PC-9 (cell line): ENCODE results near the gene ZNF365. TPM values are rescaled to one million over a fixed set of nuclear protein-coding genes. Genes with fewer than 3 reads are reported as not detected.
A peak's percentile ranks its signal among the peaks of the same experiment; 100 is the strongest.

Experiments used
- BruUV-seq: library from RNA; stranded (reverse); fragments of 400-500 nt; replicated peaks from 2 replicates; lab custom pipeline; 2021; lab: Mats Ljungman, UMichigan
- CTCF ChIA-PET: fragments of 300-600 bp; sonication (Branson Sonifier 250); formaldehyde crosslinking; loops from one replicate; lab custom pipeline; 2022; ENCODE audit warnings: antibody characterized with exemption; lab: Charles Lee
- POLR2A ChIA-PET: fragments of 300-600 bp; sonication (Branson Sonifier 250); formaldehyde crosslinking; loops from one replicate; lab custom pipeline; 2022; ENCODE audit warnings: antibody characterized with exemption; ENCODE audit not compliant: unreplicated experiment; lab: Charles Lee
- DNase-seq, 2 experiments: peaks; one replicate each; pipeline versions ENCODE4 v3.0.0 to v3.0.0-alpha.2; 2015 to 2022; ENCODE audit warnings: mixed read lengths in 1 of 2
- H2AFZ ChIP-seq: fragments of 200-600 bp; sonication (generic); 2 replicates; pipeline ENCODE4 v1.8.1; 2017; ENCODE audit warnings: antibody characterized with exemption
- H3F3A ChIP-seq: fragments of 200-600 bp; sonication (generic); 2 replicates; pipeline ENCODE4 v1.8.1; 2017; ENCODE audit warnings: antibody characterized with exemption, mild to moderate bottlenecking, low read depth; ENCODE audit not compliant: insufficient read depth
- H3K27ac ChIP-seq: fragments of 200-600 bp; sonication (generic); 2 replicates; pipeline ENCODE4 v1.6.1; 2016; ENCODE audit warnings: mixed run types
- H3K27me3 ChIP-seq: fragments of 200-600 bp; sonication (generic); 2 replicates; pipeline ENCODE4 v1.6.1; 2016; ENCODE audit warnings: low read depth, mixed run types; ENCODE audit not compliant: insufficient read depth
- H3K36me3 ChIP-seq: fragments of 200-600 bp; sonication (generic); 2 replicates; pipeline ENCODE4 v1.6.1; 2016; ENCODE audit warnings: low read depth, mixed run types
- H3K4me1 ChIP-seq: fragments of 200-600 bp; sonication (generic); replicated peaks from 2 replicates; pipeline ENCODE4 v1.6.1; 2016; ENCODE audit warnings: mixed run types; ENCODE audit not compliant: insufficient read depth
- H3K4me2 ChIP-seq: fragments of 200-600 bp; sonication (generic); 2 replicates; pipeline ENCODE4 v1.6.1; 2017; ENCODE audit warnings: mixed run types
- H3K4me3 ChIP-seq: fragments of 200-600 bp; sonication (generic); 2 replicates; pipeline ENCODE4 v1.6.1; 2016; ENCODE audit warnings: mixed run types
- H3K79me2 ChIP-seq: fragments of 200-600 bp; sonication (generic); 2 replicates; pipeline ENCODE4 v1.6.1; 2017; ENCODE audit warnings: low read depth, mixed run types
- H3K9me2 ChIP-seq: fragments of 200-600 bp; sonication (generic); 2 replicates; pipeline ENCODE4 v1.8.1; 2017; ENCODE audit warnings: mild to moderate bottlenecking; ENCODE audit not compliant: insufficient read depth
- H3K9me3 ChIP-seq: fragments of 200-600 bp; sonication (generic); 2 replicates; pipeline ENCODE4 v1.8.1; 2016; ENCODE audit warnings: low read depth; ENCODE audit not compliant: insufficient read depth
- H4K20me1 ChIP-seq: fragments of 200-600 bp; sonication (generic); 2 replicates; pipeline ENCODE4 v1.8.1; 2017; ENCODE audit not compliant: insufficient read depth
- EZH2 ChIP-seq: fragments of 200-600 bp; sonication (generic); IDR thresholded peaks from 2 replicates; pipeline ENCODE4 v1.8.0; 2017; ENCODE audit warnings: antibody characterized with exemption, low read depth
- intact Hi-C: fragments of 100-400 bp; cut with micrococcal nuclease; formaldehyde crosslinking; loops from one replicate; pipeline ENCODE4 v1.10.0; 2022; ENCODE audit not compliant: unreplicated experiment
- total RNA-seq: library from RNA; stranded (reverse); gene quantifications from 2 replicates; pipeline ENCODE4 v1.2.3, GENCODE V29; 2021
- TF ChIP-seq, protein P1 (sequence below): fragments of 200-600 bp; sonication (generic); conservative IDR thresholded peaks from 2 replicates; pipeline ENCODE4 v1.6.1; 2017; ENCODE audit warnings: mixed run types, antibody characterized with exemption, mild to moderate bottlenecking, moderate library complexity

The ZNF365 gene
- total RNA-seq, 1 experiment from 2014 or later: 1.8 TPM

DNA sequence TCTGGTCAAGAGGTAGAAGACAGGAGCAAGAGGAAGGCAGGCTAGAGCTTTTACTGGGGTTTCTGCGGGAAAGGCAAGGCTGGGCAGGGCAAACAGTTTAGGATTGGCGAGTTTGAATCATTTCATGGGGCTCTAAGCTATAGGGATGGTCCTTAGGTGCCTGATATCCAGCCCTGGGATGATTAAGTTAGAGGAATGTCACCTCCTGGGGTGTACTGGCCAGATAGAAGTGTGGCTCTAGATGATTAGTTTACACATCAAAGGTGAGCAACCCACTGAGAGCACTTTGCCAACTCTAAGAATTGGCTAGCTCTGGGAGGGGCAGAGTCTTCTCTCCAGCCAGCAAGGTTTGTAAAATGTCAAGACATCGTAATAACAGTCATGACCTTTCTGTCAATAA lies 52.4 kb downstream of the ZNF365 start:
- H3K4me1 ChIP-seq: no peaks in the 10 kb centered on the region; the same call in 1 of the 2 replicates
- intact Hi-C loops: no loop called here
- BruUV-seq: no TSS peak
- H3K79me2 ChIP-seq: no peaks in the 10 kb centered on the region
- no peaks in the 10 kb centered on the region for H4K20me1 ChIP-seq
- H3K36me3 ChIP-seq: no peaks in the 10 kb centered on the region
- no peaks in the 10 kb centered on the region; the same call in 1 of the 2 replicates for H3F3A ChIP-seq
- DNase-seq: no peak
- H3K9me3 ChIP-seq: no peaks in the 10 kb centered on the region
- TF ChIP-seq, protein P1, sequence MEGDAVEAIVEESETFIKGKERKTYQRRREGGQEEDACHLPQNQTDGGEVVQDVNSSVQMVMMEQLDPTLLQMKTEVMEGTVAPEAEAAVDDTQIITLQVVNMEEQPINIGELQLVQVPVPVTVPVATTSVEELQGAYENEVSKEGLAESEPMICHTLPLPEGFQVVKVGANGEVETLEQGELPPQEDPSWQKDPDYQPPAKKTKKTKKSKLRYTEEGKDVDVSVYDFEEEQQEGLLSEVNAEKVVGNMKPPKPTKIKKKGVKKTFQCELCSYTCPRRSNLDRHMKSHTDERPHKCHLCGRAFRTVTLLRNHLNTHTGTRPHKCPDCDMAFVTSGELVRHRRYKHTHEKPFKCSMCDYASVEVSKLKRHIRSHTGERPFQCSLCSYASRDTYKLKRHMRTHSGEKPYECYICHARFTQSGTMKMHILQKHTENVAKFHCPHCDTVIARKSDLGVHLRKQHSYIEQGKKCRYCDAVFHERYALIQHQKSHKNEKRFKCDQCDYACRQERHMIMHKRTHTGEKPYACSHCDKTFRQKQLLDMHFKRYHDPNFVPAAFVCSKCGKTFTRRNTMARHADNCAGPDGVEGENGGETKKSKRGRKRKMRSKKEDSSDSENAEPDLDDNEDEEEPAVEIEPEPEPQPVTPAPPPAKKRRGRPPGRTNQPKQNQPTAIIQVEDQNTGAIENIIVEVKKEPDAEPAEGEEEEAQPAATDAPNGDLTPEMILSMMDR: no peak
- TF ChIP-seq EZH2: no peak
- H3K4me3 ChIP-seq: no peak overlapping the region
- no peak overlapping the region for H3K4me2 ChIP-seq
- no peak overlapping the region for H3K27ac ChIP-seq
- ChIA-PET CTCF (interaction anchor here (0.6 to 0.7 kb wide), 2 partner anchors 11 to 691 kb away, joined by 3 read pairs; no protein-coding TSS in a partner anchor), POLR2A (no interaction called here)
- H3K9me2 ChIP-seq: no peaks in the 10 kb centered on the region
- no peak overlapping the region for H2AFZ ChIP-seq
- no peaks in the 10 kb centered on the region for H3K27me3 ChIP-seq

DNA sequence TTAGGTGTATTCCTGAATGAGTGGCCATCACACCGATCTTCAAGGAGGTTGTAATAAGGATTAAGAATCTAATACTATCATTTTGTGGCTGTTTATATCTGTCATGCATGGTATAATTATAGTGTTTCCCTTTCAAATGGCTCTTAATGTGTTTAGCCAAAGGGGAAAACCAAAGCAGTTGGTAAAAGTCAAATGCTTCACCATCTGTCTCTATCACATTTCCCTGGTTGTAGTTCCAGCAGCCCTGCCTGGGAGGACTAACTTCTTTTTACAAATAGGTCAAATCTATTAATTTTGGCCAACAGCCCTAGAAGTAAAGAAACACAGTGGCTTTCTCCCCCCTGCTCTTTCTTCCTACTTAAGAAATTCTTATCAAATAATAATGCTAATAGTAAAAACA lies 56.7 kb downstream of the ZNF365 start:
- DNase-seq: no peak
- CTCF ChIA-PET: no interaction called here
- Histone ChIP-seq H3F3A (peaks cover 14% of the 10 kb centered on the region; the same call in 1 of the 2 replicates), H3K4me1 (peaks cover 22% of the 10 kb centered on the region), H3K9me3 (peaks cover 12% of the 10 kb centered on the region), H3K36me3 (no peaks in the 10 kb centered on the region), H4K20me1 (no peaks in the 10 kb centered on the region), H3K4me3 (no peak overlapping the region), H3K4me2 (no peak overlapping the region), H3K27ac (no peak overlapping the region), H3K79me2 (no peaks in the 10 kb centered on the region), H3K27me3 (no peaks in the 10 kb centered on the region), H2AFZ (no peak overlapping the region), H3K9me2 (no peaks in the 10 kb centered on the region)
- no TSS peak for BruUV-seq
- TF ChIP-seq, protein P1: no peak
- no peak for TF ChIP-seq EZH2
- POLR2A ChIA-PET: no interaction called here
- intact Hi-C loops: loop anchor here (5.0 to 10.0 kb wide), 2 partner anchors 109 to 154 kb away; no protein-coding TSS in a partner anchor

DNA sequence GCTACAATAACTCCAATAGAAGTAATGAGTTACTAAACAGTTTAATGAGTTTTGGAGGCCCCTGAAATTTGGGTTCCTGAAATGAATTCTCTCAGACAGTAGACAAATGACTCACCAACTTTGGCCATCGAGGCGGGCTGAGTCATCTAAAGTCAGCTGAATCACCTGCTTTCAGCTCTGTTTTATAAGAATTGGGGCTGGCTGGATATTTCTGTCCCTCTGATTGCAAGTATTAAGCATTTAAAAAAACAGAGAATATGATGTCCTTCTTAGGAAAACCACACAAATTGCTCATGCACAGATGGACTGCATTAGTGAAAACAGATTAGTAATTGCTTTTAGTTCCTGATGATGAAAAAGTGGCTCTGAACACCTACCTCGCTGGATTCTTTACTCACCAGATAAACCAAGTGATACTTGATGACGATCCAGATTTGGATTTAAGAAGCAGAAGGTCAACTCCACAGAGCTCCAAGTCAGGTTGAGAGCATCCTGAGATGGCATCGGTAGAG lies 59.1 kb downstream of the ZNF365 start:
- Histone ChIP-seq H3K9me3 (peaks cover 12% of the 10 kb centered on the region), H3K9me2 (no peaks in the 10 kb centered on the region), H4K20me1 (no peaks in the 10 kb centered on the region), H3K4me3 (peak overlapping the region; percentile 6; the same call in 1 of the 2 replicates), H3K36me3 (no peaks in the 10 kb centered on the region), H3K4me2 (peak overlapping the region; percentile 49), H3K4me1 (peaks cover 22% of the 10 kb centered on the region), H2AFZ (peak overlapping the region; percentile 41), H3K27ac (peak overlapping the region; percentile 81), H3K79me2 (no peaks in the 10 kb centered on the region), H3F3A (peaks cover 14% of the 10 kb centered on the region; the same call in 1 of the 2 replicates), H3K27me3 (no peaks in the 10 kb centered on the region)
- CTCF ChIA-PET: interaction anchor here (0.5 kb wide), 2 partner anchors 872 to 1617 kb away, joined by 3 read pairs; no protein-coding TSS in a partner anchor
- no TSS peak for BruUV-seq
- DNase-seq: peak; percentile 64 to 84
- POLR2A ChIA-PET: interaction anchor here (0.6 kb wide), 1 partner anchor 1151 kb away, joined by 18 read pairs; no protein-coding TSS in a partner anchor
- TF ChIP-seq, protein P1: no peak
- TF ChIP-seq EZH2: no peak
- intact Hi-C loops: loop anchor here (1.0 to 10.0 kb wide), 4 partner anchors 48 to 165 kb away; partner anchors contain the start of gene RTKN2
